ENCODE data around the gene DDX47. TPM values are rescaled to one million over a fixed set of nuclear protein-coding genes. Genes with fewer than 3 reads are reported as not detected.
"Not testable (repeated sequence)": the region's sequence is repeated elsewhere in the genome, so short reads cannot be mapped to it uniquely, and the experiment has no call there.

DDX47 gene
- total and polyA plus RNA-seq, 2 of the 4 experiments (the other 2 are of a cell fraction), result 77.8 to 89.5 TPM

DNA sequence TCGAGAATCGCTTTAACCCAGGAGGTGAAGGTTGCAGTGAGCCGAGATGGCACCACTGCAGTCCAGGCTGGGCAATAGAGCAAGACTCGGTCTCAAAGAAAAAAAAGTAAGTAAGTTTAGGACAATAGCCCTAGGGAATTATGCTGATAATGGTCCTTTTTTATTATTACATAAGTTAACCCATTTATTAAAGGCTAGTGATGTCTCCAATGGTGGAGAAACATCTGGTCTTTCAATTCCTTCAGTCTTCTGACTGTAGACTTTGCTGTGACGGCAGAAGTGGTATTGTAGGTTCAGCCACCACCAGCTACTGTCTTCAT lies 27.4 kb downstream of the DDX47 start:
- H3K4ac ChIP-seq (ENCODE audit: low read depth, low read length), result peak overlapping the region; percentile 19; the same call in 1 of the 2 replicates
- H3K27ac ChIP-seq (ENCODE audit: insufficient read depth, low read length), result peak overlapping the region; percentile 26; the same call in 1 of the 2 replicates
- no peak overlapping the region for H2AFZ ChIP-seq (replicated peaks; ENCODE audit: low read length, poor library complexity)
- peak overlapping the region; percentile 74 for H2AK5ac ChIP-seq (ENCODE audit: low read depth, low read length)
- ATAC-seq (ENCODE audit: low read depth), result no peak
- POLR2A ChIA-PET (ENCODE audit: unreplicated experiment), result no interaction called here
- H3K56ac ChIP-seq (ENCODE audit: extremely low read depth, insufficient read depth, low read length), result no peak overlapping the region
- CTCF ChIA-PET, result interaction anchor here (0.8 kb wide), 1 partner anchor 135 kb away, joined by 3 read pairs; no protein-coding TSS in a partner anchor
- no peak overlapping the region for H3K23ac ChIP-seq (ENCODE audit: low read depth, low read length)
- H2BK20ac ChIP-seq (ENCODE audit: low read depth, low read length), result peak overlapping the region; percentile 57; the same call in 1 of the 2 replicates
- no peaks in the 10 kb centered on the region for H4K20me1 ChIP-seq (ENCODE audit: insufficient read depth, low read length)
- peak overlapping the region; percentile 46 for H2BK5ac ChIP-seq (ENCODE audit: low read depth, low read length, poor library complexity, severe bottlenecking)
- 0 out of 4 replicates have a peak overlapping the region, but pooled peaks of 1 of the 2 experiments have one; percentile 20 for H4K8ac ChIP-seq (ENCODE audit: low read depth in 2 of 2, low read length in 2 of 2)
- H3K9me1 ChIP-seq (ENCODE audit: insufficient read depth, low read length), result peaks cover 20% of the 10 kb centered on the region
- H3K27me3 ChIP-seq (ENCODE audit: control insufficient read depth, insufficient read depth, low read length), result no peaks in the 10 kb centered on the region
- no peak overlapping the region for H3K9ac ChIP-seq (ENCODE audit: low read depth, low read length)
- intact Hi-C loops (cut with micrococcal nuclease) (no loop called here), dilution Hi-C loops (cut with HindIII; ENCODE audit: low sequenced_read_pairs, unreplicated experiment) (no loop called here), in situ Hi-C loops (cut with MboI; ENCODE audit: low sequenced_read_pairs) (no loop called here)
- H3K4me2 ChIP-seq (ENCODE audit: low read depth, low read length), result no peak overlapping the region
- peak overlapping the region; percentile 34; the same call in 2 of the 3 replicates for H2BK15ac ChIP-seq (ENCODE audit: low read depth, low read length)
- no TSS peak for BruUV-seq (replicated peaks)
- H4K91ac ChIP-seq (ENCODE audit: insufficient read depth, low read depth, low read length), result no peak overlapping the region; the same call in 1 of the 2 replicates
- H3K36me3 ChIP-seq (ENCODE audit: control insufficient read depth, insufficient read depth, low read length), result peaks cover 2% of the 10 kb centered on the region
- H2BK120ac ChIP-seq (ENCODE audit: low read depth, low read length), result peak overlapping the region; percentile 7; the same call in 1 of the 2 replicates
- peaks cover 15% of the 10 kb centered on the region for H3K4me1 ChIP-seq (ENCODE audit: control insufficient read depth, insufficient read depth, low read length)
- no peak overlapping the region for H3K14ac ChIP-seq (replicated peaks; ENCODE audit: low read depth, low read length)
- no peak overlapping the region for H3K4me3 ChIP-seq (ENCODE audit: insufficient read depth, low read depth, low read length)
- peak overlapping the region; percentile 25; the same call in 1 of the 2 replicates for H4K5ac ChIP-seq (ENCODE audit: low read depth, low read length)
- DNase-seq, result no peak
- H3K18ac ChIP-seq (ENCODE audit: low read depth, low read length), result peak overlapping the region; percentile 7; the same call in 1 of the 2 replicates
- WGBS, 2 experiments (ENCODE audit: extremely low coverage in 2 of 2, insufficient read length in 1 of 2), result 100% methylated on average over 1 of the region's 5 CpGs; no CpG with 5 or more reads in 1 of the 2 experiments
- H3K79me1 ChIP-seq (ENCODE audit: low read depth in 1 of 2, low read length in 2 of 2), result peaks cover 0 to 27% of the 10 kb centered on the region in 2 experiments; a peak in 3 of 4 replicates
- no peak for TF ChIP-seq MAZ (IDR thresholded peaks at IDR 0.05; ENCODE audit: borderline replicate concordance, low read depth, low read length)
- no peak for TF ChIP-seq POLR2A (IDR thresholded peaks at IDR 0.05; ENCODE audit: low read depth, low read length)
- no peak for TF ChIP-seq MXI1 (IDR thresholded peaks at IDR 0.05; ENCODE audit: borderline replicate concordance, low read depth, low read length)
- no peak overlapping the region for H2AK9ac ChIP-seq (replicated peaks; ENCODE audit: low read depth, low read length, poor library complexity)
- H3K9me3 ChIP-seq (ENCODE audit: control insufficient read depth, insufficient read depth, low read length), result no peaks in the 10 kb centered on the region

- H4K5ac ChIP-seq (ENCODE audit: low read depth, low read length); H2AK9ac ChIP-seq (replicated peaks; ENCODE audit: low read depth, low read length, poor library complexity); H3K56ac ChIP-seq (ENCODE audit: extremely low read depth, insufficient read depth, low read length); H3K27me3 ChIP-seq (ENCODE audit: control insufficient read depth, insufficient read depth, low read length); H2BK5ac ChIP-seq (ENCODE audit: low read depth, low read length, poor library complexity, severe bottlenecking); H2AFZ ChIP-seq (replicated peaks; ENCODE audit: low read length, poor library complexity); BruUV-seq (replicated peaks); ATAC-seq (ENCODE audit: low read depth); H3K27ac ChIP-seq (ENCODE audit: insufficient read depth, low read length); dilution Hi-C loops (cut with HindIII; ENCODE audit: low sequenced_read_pairs, unreplicated experiment); H3K9ac ChIP-seq (ENCODE audit: low read depth, low read length); H2BK20ac ChIP-seq (ENCODE audit: low read depth, low read length); H4K91ac ChIP-seq (ENCODE audit: insufficient read depth, low read depth, low read length); H2AK5ac ChIP-seq (ENCODE audit: low read depth, low read length); in situ Hi-C loops (cut with MboI; ENCODE audit: low sequenced_read_pairs); H3K4ac ChIP-seq (ENCODE audit: low read depth, low read length); H4K20me1 ChIP-seq (ENCODE audit: insufficient read depth, low read length); H3K18ac ChIP-seq (ENCODE audit: low read depth, low read length); DNase-seq; H3K14ac ChIP-seq (replicated peaks; ENCODE audit: low read depth, low read length); intact Hi-C loops (cut with micrococcal nuclease); H3K4me3 ChIP-seq (ENCODE audit: insufficient read depth, low read depth, low read length); H4K8ac ChIP-seq (ENCODE audit: low read depth in 2 of 2, low read length in 2 of 2); H2BK15ac ChIP-seq (ENCODE audit: low read depth, low read length); H2BK120ac ChIP-seq (ENCODE audit: low read depth, low read length); H3K36me3 ChIP-seq (ENCODE audit: control insufficient read depth, insufficient read depth, low read length); H3K23ac ChIP-seq (ENCODE audit: low read depth, low read length); H3K9me3 ChIP-seq (ENCODE audit: control insufficient read depth, insufficient read depth, low read length); H3K4me2 ChIP-seq (ENCODE audit: low read depth, low read length); POLR2A ChIA-PET (ENCODE audit: unreplicated experiment): not testable (repeated sequence)
- 100% methylated on average over 2 of the region's 13 CpGs; no CpG with 5 or more reads in 1 of the 2 experiments for WGBS, 2 experiments (ENCODE audit: extremely low coverage in 2 of 2, insufficient read length in 1 of 2)
- CTCF ChIA-PET, result interaction anchor here (0.6 to 0.8 kb wide), 2 partner anchors 47 to 75 kb away, joined by 3 read pairs; no protein-coding TSS in a partner anchor
- Histone ChIP-seq H3K9me1 (ENCODE audit: insufficient read depth, low read length) (peaks cover 18% of the 10 kb centered on the region), H3K79me1 (ENCODE audit: low read depth in 1 of 2, low read length in 2 of 2) (peaks cover 0 to 19% of the 10 kb centered on the region in 2 experiments; a peak in 3 of 4 replicates), H3K4me1 (ENCODE audit: control insufficient read depth, insufficient read depth, low read length) (peaks cover 15% of the 10 kb centered on the region)
Measured at GRCh38 chr12:12841428-12841827, 28.3 kb downstream of the DDX47 start.
